ENCODE results near the gene RPS2. TPM values are rescaled to one million over a fixed set of nuclear protein-coding genes. Genes with fewer than 3 reads are reported as not detected.

RPS2 gene
- total and polyA plus RNA-seq, 10 donors: 1,930 to 6,006 (median 2,352) TPM

DNA sequence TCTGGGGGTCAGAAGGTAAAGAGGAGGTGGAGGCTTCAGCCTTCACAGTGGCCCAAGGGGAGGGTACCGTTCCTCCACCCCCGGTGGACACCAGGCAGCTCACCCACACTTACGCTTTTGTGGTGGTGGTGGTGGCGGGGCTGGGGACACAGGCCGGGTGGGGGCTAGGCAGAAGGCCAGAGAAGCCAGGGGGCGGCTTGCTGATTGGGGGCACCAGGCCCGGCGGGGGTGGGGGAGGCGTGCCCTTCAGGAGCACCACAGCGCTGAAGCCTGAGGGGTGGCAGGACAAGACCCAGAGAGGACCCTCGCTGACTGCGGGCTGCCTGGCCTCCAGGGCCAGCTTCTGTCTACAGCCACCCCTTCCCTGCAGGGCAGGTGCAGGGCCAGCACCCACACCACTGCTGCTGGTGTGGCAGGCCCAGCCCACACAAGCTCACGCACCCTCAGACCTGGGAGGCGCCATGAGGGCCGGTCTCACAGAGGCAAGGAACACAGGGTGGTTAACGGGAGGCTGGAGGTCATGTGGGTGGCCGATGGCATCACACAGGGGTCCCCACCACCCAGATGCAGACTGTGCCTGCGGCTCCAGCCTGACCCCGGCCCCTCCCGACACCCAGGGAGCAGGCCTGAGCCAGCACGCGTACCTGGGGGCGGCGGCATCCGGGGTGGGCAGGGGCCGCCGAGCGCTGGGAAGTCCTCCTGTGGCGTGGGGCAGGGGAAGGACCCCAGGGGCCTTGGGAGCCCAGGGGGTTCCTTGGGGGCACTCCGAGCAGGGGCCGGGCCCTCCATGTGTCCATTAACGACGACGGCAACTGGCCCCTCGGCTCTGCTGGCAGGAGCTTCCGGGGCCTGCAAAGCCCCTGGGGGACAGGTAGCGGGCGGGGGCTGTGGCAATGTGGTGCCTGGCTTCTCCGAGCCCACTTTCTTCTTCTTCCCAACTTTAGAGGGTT lies 34.5 kb upstream of the RPS2 start:
- Histone ChIP-seq H3K27ac (peak overlapping the region in 3 of 8 donors; percentile 20 to 31 (median 27)), H3K9me3 (no peaks in the 10 kb centered on the region), H3K4me3 (no peak overlapping the region), H3K4me1 (peaks cover 7 to 27% (median 11%) of the 10 kb centered on the region in 6 donors), H3K36me3 (peaks cover 5 to 77% (median 69%) of the 10 kb centered on the region in 6 donors), H3K27me3 (replicated peaks in 1 of 7) (no peaks in the 10 kb centered on the region)
- WGBS, 5 donors: 91 to 97% (median 91%) methylated on average over 26 to 39 of the region's 39 CpGs
- intact Hi-C loops (cut with DNase I; ENCODE audit: low total_unique reads): no loop called here
- peak; percentile 72 for DNase-seq
- TF ChIP-seq POLR2AphosphoS5 (IDR thresholded peaks at IDR 0.05): peak in 1 of 3 donors; percentile 8
- no peak for TF ChIP-seq POLR2A (IDR thresholded peaks at IDR 0.05)

- Histone ChIP-seq H3K27ac (peak overlapping the region in 1 of 8 donors; percentile 20), H3K4me1 (peaks cover 1 to 20% (median 3%) of the 10 kb centered on the region in 6 donors), H3K9me3 (no peaks in the 10 kb centered on the region), H3K36me3 (peaks cover 5 to 74% (median 68%) of the 10 kb centered on the region in 6 donors), H3K27me3 (replicated peaks in 1 of 7) (no peaks in the 10 kb centered on the region), H3K4me3 (no peak overlapping the region)
- intact Hi-C loops (cut with DNase I; ENCODE audit: low total_unique reads): no loop called here
- TF ChIP-seq POLR2A (IDR thresholded peaks at IDR 0.05): no peak
- no peak for TF ChIP-seq POLR2AphosphoS5 (IDR thresholded peaks at IDR 0.05)
- TF ChIP-seq, protein P1, sequence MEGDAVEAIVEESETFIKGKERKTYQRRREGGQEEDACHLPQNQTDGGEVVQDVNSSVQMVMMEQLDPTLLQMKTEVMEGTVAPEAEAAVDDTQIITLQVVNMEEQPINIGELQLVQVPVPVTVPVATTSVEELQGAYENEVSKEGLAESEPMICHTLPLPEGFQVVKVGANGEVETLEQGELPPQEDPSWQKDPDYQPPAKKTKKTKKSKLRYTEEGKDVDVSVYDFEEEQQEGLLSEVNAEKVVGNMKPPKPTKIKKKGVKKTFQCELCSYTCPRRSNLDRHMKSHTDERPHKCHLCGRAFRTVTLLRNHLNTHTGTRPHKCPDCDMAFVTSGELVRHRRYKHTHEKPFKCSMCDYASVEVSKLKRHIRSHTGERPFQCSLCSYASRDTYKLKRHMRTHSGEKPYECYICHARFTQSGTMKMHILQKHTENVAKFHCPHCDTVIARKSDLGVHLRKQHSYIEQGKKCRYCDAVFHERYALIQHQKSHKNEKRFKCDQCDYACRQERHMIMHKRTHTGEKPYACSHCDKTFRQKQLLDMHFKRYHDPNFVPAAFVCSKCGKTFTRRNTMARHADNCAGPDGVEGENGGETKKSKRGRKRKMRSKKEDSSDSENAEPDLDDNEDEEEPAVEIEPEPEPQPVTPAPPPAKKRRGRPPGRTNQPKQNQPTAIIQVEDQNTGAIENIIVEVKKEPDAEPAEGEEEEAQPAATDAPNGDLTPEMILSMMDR (IDR thresholded peaks at IDR 0.05 in 8 of 11, conservative IDR thresholded peaks at IDR 0.05 in 3 of 11): no peak
- DNase-seq: no peak
- 90 to 95% (median 91%) methylated on average over 15 to 27 of the region's 27 CpGs for WGBS, 5 donors
These were observed 33.8 kb upstream of the RPS2 start for GRCh38 chr16:1998360-1998835.

- Histone ChIP-seq H3K4me1 (peaks cover 0 to 17% (median 5%) of the 10 kb centered on the region in 6 donors), H3K27ac (peak overlapping the region in 1 of 8 donors; percentile 20), H3K4me3 (no peak overlapping the region), H3K9me3 (peaks cover 0 to under 1% (median 0%) of the 10 kb centered on the region in 8 donors), H3K27me3 (replicated peaks in 1 of 7) (no peaks in the 10 kb centered on the region), H3K36me3 (peaks cover 0 to 67% (median 61%) of the 10 kb centered on the region in 6 donors)
- 88 to 94% (median 89%) methylated on average over 21 to 26 of the region's 26 CpGs for WGBS, 5 donors
- peak; percentile 74 for DNase-seq
- TF ChIP-seq POLR2AphosphoS5 (IDR thresholded peaks at IDR 0.05) (peak in 2 of 3 donors; percentile 4 to 42), POLR2A (IDR thresholded peaks at IDR 0.05) (no peak)
- intact Hi-C loops (cut with DNase I; ENCODE audit: low total_unique reads): no loop called here
These were observed 33.1 kb upstream of the RPS2 start for GRCh38 chr16:1997494-1998359.

DNA sequence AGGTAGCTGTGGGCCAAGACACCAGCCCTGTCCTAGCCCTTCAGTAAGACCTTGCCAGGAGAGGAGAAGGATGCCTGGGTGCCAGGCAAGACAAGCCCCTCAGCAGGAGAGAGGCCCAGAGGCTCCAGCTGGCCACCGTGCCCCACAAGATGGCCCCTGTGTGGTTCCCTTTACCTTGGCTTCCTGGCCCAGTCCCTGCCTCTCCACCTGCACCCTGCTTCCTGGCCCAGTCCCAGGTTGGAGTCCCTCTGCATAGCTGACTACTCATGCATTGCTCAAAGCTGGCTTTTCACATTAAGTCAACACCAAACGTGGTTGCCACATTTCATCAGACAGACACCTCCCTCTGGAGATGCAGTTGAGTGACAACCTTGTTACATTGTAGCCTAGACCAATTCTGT lies 29.1 kb upstream of the RPS2 start:
- peaks cover 11 to 45% (median 30%) of the 10 kb centered on the region in 6 donors for H3K4me1 ChIP-seq
- intact Hi-C loops (cut with DNase I; ENCODE audit: low total_unique reads): no loop called here
- H3K27me3 ChIP-seq (replicated peaks in 1 of 7): peaks cover 0 to 31% (median 22%) of the 10 kb centered on the region in 7 donors
- no peak overlapping the region for H3K4me3 ChIP-seq
- peak overlapping the region in 3 of 8 donors; percentile 31 to 93 (median 87) for H3K27ac ChIP-seq
- H3K36me3 ChIP-seq: peaks cover 0 to 27% (median 21%) of the 10 kb centered on the region in 6 donors
- 51 to 68% (median 56%) methylated on average over 2 of the region's 2 CpGs for WGBS, 5 donors
- H3K9me3 ChIP-seq: peaks cover 0 to 5% (median 0%) of the 10 kb centered on the region in 8 donors
- TF ChIP-seq POLR2AphosphoS5 (IDR thresholded peaks at IDR 0.05) (no peak), POLR2A (IDR thresholded peaks at IDR 0.05) (no peak)
- TF ChIP-seq, protein P1 (IDR thresholded peaks at IDR 0.05 in 8 of 11, conservative IDR thresholded peaks at IDR 0.05 in 3 of 11): no peak
- DNase-seq: peak; percentile 78
